T-cell (primary cell): ENCODE measurements around the gene PPP2R5A. TPM values are rescaled to one million over a fixed set of nuclear protein-coding genes. Genes with fewer than 3 reads are reported as not detected.
"Not testable (repeated sequence)": the region's sequence is repeated elsewhere in the genome, so short reads cannot be mapped to it uniquely, and the experiment has no call there.

Source experiments
- ATAC-seq, 4 experiments: fragments of 200-7000 bp in 3 of 4; fragments of 150-1000 bp in 1 of 4; cut with Tn5 transposase; replicated peaks in 1 of 4; 1 replicate in 3 of 4; 2 replicates in 1 of 4; pipeline ENCODE4 v1.10.0; 2021; ENCODE audit warnings: moderate library complexity in 3 of 4, mild to moderate bottlenecking in 2 of 4, moderate number of reproducible peaks in 1 of 4
- CTCF ChIA-PET, 2 donors: fragments of 300-600 bp; sonication (Branson Sonifier 250); formaldehyde crosslinking; loops; one replicate each; lab custom pipeline; 2022; ENCODE audit warnings: antibody characterized with exemption in 2 of 2; lab: Charles Lee
- POLR2A ChIA-PET, 2 donors: fragments of 300-600 bp; sonication (Branson Sonifier 250); formaldehyde crosslinking; loops; one replicate each; lab custom pipeline; 2022; ENCODE audit warnings: antibody characterized with exemption in 2 of 2; lab: Charles Lee
- DNase-seq, 35 experiments: peaks; one replicate each; pipeline versions ENCODE4 v3.0.0 to v3.0.0-alpha.2; 2013 to 2023
- H3K27ac ChIP-seq: one replicate; pipeline ENCODE4 v1.5.1; 2013; ENCODE audit warnings: low read length
- H3K27me3 ChIP-seq, 2 experiments: replicated peaks in 1 of 2; 1 replicate in 1 of 2; 2 replicates in 1 of 2; pipeline versions ENCODE4 v1.6.1 to v1.7.0; 2013; ENCODE audit warnings: low read length in 1 of 2, mixed read lengths in 1 of 2; ENCODE audit not compliant: control insufficient read depth in 2 of 2, insufficient read depth in 2 of 2; ENCODE audit errors: extremely low read depth in 1 of 2
- H3K36me3 ChIP-seq, 2 donors: 1 replicate in 1 of 2; 2 replicates in 1 of 2; pipeline versions ENCODE4 v1.6.1 to v1.7.0; 2013; ENCODE audit warnings: low read length in 1 of 2; ENCODE audit not compliant: control insufficient read depth in 2 of 2, insufficient read depth in 1 of 2; ENCODE audit errors: extremely low read depth in 1 of 2
- H3K4me1 ChIP-seq, 2 experiments: 1 replicate in 1 of 2; 2 replicates in 1 of 2; pipeline versions ENCODE4 v1.6.1 to v1.7.0; 2013; ENCODE audit warnings: low read length in 2 of 2, mixed read lengths in 1 of 2; ENCODE audit not compliant: insufficient read depth in 2 of 2, control insufficient read depth in 1 of 2; ENCODE audit errors: extremely low read depth in 1 of 2
- H3K4me3 ChIP-seq, 2 donors: 1 replicate in 1 of 2; 2 replicates in 1 of 2; pipeline versions ENCODE4 v1.5.1 to v1.7.0; 2013; ENCODE audit warnings: mild to moderate bottlenecking in 2 of 2, low read length in 1 of 2, moderate library complexity in 1 of 2; ENCODE audit not compliant: control insufficient read depth in 1 of 2; ENCODE audit errors: extremely low read depth in 1 of 2
- H3K9me3 ChIP-seq: 2 replicates; pipeline ENCODE4 v1.7.0; 2013
- H3K27ac Mint-ChIP-seq, 2 donors: one replicate each; pipeline ENCODE4 v1.8.0; 2020 to 2021; ENCODE audit warnings: mild to moderate bottlenecking in 2 of 2, mixed read lengths in 2 of 2
- H3K27me3 Mint-ChIP-seq, 2 donors: one replicate each; pipeline ENCODE4 v1.8.0; 2021 to 2022; ENCODE audit warnings: mixed read lengths in 2 of 2
- H3K36me3 Mint-ChIP-seq: one replicate; pipeline ENCODE4 v1.8.0; 2021; ENCODE audit warnings: mixed read lengths
- H3K4me1 Mint-ChIP-seq, 3 donors: one replicate each; pipeline ENCODE4 v1.8.0; 2020 to 2022; ENCODE audit warnings: mixed read lengths in 3 of 3, mild to moderate bottlenecking in 1 of 3
- H3K4me3 Mint-ChIP-seq, 3 donors: one replicate each; pipeline ENCODE4 v1.8.0; 2020 to 2022; ENCODE audit warnings: mild to moderate bottlenecking in 3 of 3, mixed read lengths in 3 of 3, moderate library complexity in 3 of 3
- H3K9me3 Mint-ChIP-seq, 3 donors: one replicate each; pipeline ENCODE4 v1.8.0; 2020 to 2022; ENCODE audit warnings: mixed read lengths in 3 of 3
- WGBS: methylation state at CpG from one replicate; pipeline ENCODE4 v1.1.5; 2013; ENCODE audit warnings: missing lambda C conversion rate; ENCODE audit not compliant: insufficient coverage; 5-methylcytosine and 5-hydroxymethylcytosine counted together
- total RNA-seq, 35 experiments: library from RNA in 6 of 35; stranded (reverse) in 6 of 35; fragments of 120-200 nt in 1 of 35; gene quantifications; one replicate each; pipeline versions ENCODE4 v1.2.1 to v1.2.4 and lab custom pipeline; 2013 to 2026

PPP2R5A gene
- total RNA-seq, 5 donors from 2014 or later (not counting 1 experiment from before 2014, with no cell fraction given): 40.4 to 51.1 (median 46.7) TPM

DNA sequence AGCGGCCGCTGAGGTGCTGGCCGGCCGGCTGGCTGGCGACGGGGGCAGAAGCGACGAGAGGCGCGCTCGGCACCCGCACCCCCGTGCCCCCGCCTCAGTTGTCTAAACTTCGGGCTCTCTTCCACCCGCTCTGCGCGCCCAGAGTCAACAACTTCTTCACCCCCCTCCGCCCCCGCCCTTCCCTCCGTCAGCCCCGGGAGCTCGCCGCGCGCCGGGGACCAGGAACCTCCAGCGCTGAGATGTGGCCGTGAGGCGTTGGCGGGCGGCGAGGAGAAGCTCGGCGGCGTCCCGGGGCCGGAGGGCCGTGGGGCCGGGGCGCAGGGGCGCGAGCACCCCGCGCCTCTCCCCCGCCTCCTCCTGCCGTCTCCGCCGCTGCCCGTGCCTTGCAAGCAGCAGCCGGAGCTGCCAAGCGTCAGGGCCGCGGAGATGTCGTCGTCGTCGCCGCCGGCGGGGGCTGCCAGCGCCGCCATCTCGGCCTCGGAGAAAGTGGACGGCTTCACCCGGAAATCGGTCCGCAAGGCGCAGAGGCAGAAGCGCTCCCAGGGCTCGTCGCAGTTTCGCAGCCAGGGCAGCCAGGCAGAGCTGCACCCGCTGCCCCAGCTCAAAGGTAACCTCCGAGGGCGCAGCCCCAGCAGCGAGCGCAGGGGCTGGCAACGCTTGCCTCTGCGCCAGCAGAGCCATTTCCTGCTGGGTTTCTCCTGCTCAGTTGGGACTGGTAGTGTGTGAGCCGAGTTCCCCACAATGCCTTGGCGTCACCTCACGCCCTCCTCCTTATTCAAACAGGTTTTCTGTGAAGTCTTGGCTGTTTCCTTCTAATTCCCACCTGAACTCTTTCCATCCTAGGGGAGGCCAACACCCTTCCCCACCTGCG, 710 bp downstream of the PPP2R5A start:
- ChIA-PET POLR2A (interaction anchor here (0.6 to 1.1 kb wide), 10 partner anchors 28 to 977 kb away, joined by 3 to 4 read pairs (median 3); partner anchors contain the start of genes DTL (in 1 of the 2) and INTS7 (in 1 of the 2)), CTCF (interaction anchor here (0.6 to 3.4 kb wide), 13 partner anchors 11 to 605 kb away, joined by 3 to 27 read pairs (median 3); partner anchors contain the start of genes DTL (in 1 of the 2) and INTS7 (in 1 of the 2))
- ATAC-seq: peak; percentile 31 to 51 (median 44)
- Histone ChIP-seq H3K4me1 (peaks cover 23 to 36% of the 10 kb centered on the region in 2 experiments), H3K27me3 (peaks cover 0 to 2% of the 10 kb centered on the region in 2 experiments), H3K9me3 (no peaks in the 10 kb centered on the region), H3K36me3 (no peaks in the 10 kb centered on the region), H3K4me3 (peak overlapping the region; percentile 74 to 99), H3K27ac (peak overlapping the region; percentile 80)
- peak overlapping the region; percentile 95 to 99 (median 97) for H3K4me3 Mint-ChIP-seq
- H3K9me3 Mint-ChIP-seq: no peaks in the 10 kb centered on the region
- H3K36me3 Mint-ChIP-seq: peaks cover 7% of the 10 kb centered on the region
- DNase-seq: peak; percentile 56 to 80 (median 69)
- WGBS: under 1% methylated on average over 80 of the region's 85 CpGs
- H3K4me1 Mint-ChIP-seq: peaks cover 46 to 64% (median 49%) of the 10 kb centered on the region in 3 donors
- no peaks in the 10 kb centered on the region for H3K27me3 Mint-ChIP-seq
- peak overlapping the region; percentile 96 to 97 for H3K27ac Mint-ChIP-seq

DNA sequence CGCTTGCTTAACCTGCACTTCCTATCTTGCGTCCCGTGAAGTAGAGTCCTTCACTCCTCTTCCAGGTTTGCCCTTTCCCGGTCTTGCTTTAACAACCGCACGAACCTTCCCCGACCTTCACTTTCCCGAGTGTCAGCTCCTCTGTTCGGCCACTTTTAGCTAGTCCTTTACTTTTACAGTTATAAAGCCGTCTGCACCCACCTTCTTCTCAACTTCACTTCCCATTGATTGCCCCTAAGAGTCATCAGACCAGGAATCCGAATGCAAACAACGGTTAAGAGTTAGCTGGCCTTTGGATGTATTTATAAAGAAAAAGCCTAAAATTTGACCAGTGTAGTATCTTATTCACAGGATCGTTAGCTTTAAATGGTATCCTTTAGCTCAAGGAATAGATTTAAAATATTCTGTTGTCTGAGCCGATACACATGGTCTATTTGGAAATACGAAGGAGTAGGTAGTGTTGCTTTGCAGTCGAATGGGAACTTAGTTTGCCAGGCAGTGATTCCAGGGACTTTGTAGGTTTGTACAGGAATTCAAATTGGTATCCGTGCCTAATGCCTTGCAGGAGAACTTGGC, 1.4 kb downstream of the PPP2R5A start:
- peak overlapping the region; percentile 90 to 99 (median 97) for H3K4me3 Mint-ChIP-seq
- H3K4me1 Mint-ChIP-seq: peaks cover 53 to 71% (median 56%) of the 10 kb centered on the region in 3 donors
- peaks cover 0 to 2% of the 10 kb centered on the region in 2 experiments for H3K27me3 ChIP-seq
- ATAC-seq (no peak), DNase-seq (peak in 2 of 35 experiments; percentile 7 to 14)
- H3K4me3 ChIP-seq: peak overlapping the region; percentile 74 to 99
- H3K36me3 Mint-ChIP-seq: peaks cover 7% of the 10 kb centered on the region
- H3K27me3 Mint-ChIP-seq: no peaks in the 10 kb centered on the region
- 0% methylated on average over 14 of the region's 17 CpGs for WGBS
- H3K9me3 ChIP-seq: no peaks in the 10 kb centered on the region
- peak overlapping the region; percentile 80 for H3K27ac ChIP-seq
- POLR2A ChIA-PET: interaction anchor here (0.6 to 1.1 kb wide), 5 partner anchors 27 to 460 kb away, joined by 3 to 4 read pairs (median 3); partner anchors contain the start of genes DTL (in 1 of the 2) and INTS7 (in 1 of the 2)
- H3K36me3 ChIP-seq: no peaks in the 10 kb centered on the region
- peak overlapping the region; percentile 96 to 97 for H3K27ac Mint-ChIP-seq
- peaks cover 28 to 43% of the 10 kb centered on the region in 2 experiments for H3K4me1 ChIP-seq
- CTCF ChIA-PET: interaction anchor here (1.0 to 3.4 kb wide), 8 partner anchors 210 to 606 kb away, joined by 3 to 27 read pairs (median 6); partner anchors contain the start of genes DTL (in 1 of the 2) and INTS7 (in 1 of the 2)
- no peaks in the 10 kb centered on the region for H3K9me3 Mint-ChIP-seq

DNA sequence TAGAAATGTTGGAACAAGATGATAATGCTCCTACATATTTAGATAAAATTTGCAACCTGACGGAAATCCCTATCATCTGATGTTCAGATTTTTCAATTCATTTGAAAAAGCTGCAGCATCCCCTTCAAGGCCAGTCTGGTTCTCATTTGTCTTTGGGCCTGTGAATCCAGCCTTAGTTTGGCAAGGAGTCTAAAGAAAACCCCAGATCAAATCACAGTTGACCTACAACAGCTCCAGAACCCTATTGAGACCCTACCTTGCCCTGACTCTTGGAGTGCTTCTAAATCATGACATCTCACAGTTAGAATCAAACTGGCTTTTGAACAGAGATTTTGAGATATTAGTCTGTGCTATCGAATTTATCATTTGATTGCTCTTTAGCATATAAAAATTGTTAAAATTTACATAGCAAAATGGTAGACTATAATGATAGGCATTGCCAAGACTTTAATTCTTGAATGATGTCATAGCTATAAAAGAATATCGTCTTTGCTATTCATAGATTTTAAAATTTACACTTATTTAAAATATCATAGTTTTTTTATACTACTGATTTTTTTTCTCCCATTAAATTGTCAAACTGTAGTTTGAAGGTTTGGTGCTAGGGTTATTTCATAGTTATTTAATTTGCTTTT, 2.2 kb downstream of the PPP2R5A start:
- peak overlapping the region; percentile 96 to 97 for H3K27ac Mint-ChIP-seq
- 0% methylated on average over 1 of the region's 3 CpGs for WGBS
- ATAC-seq: no peak
- H3K27me3 ChIP-seq: peaks cover 0 to 2% of the 10 kb centered on the region in 2 experiments
- H3K4me1 ChIP-seq: peaks cover 28 to 49% of the 10 kb centered on the region in 2 experiments
- H3K4me3 ChIP-seq: peak overlapping the region; percentile 74 to 99
- ChIA-PET CTCF (interaction anchor here (1.0 to 3.4 kb wide), 8 partner anchors 29 to 607 kb away, joined by 3 to 27 read pairs (median 6); partner anchors contain the start of genes DTL (in 1 of the 2) and INTS7 (in 1 of the 2)), POLR2A (interaction anchor here (0.6 to 1.1 kb wide), 4 partner anchors 27 to 461 kb away, joined by 3 to 4 read pairs (median 3); partner anchors contain the start of genes DTL (in 1 of the 2) and INTS7 (in 1 of the 2))
- H3K4me1 Mint-ChIP-seq: peaks cover 60 to 78% (median 64%) of the 10 kb centered on the region in 3 donors
- H3K9me3 ChIP-seq: no peaks in the 10 kb centered on the region
- H3K27ac ChIP-seq: peak overlapping the region; percentile 80
- H3K36me3 ChIP-seq: no peaks in the 10 kb centered on the region
- peaks cover 7% of the 10 kb centered on the region for H3K36me3 Mint-ChIP-seq
- DNase-seq: no peak
- H3K9me3 Mint-ChIP-seq: no peaks in the 10 kb centered on the region
- H3K27me3 Mint-ChIP-seq: no peaks in the 10 kb centered on the region
- peak overlapping the region; percentile 90 to 99 (median 97) for H3K4me3 Mint-ChIP-seq

DNA sequence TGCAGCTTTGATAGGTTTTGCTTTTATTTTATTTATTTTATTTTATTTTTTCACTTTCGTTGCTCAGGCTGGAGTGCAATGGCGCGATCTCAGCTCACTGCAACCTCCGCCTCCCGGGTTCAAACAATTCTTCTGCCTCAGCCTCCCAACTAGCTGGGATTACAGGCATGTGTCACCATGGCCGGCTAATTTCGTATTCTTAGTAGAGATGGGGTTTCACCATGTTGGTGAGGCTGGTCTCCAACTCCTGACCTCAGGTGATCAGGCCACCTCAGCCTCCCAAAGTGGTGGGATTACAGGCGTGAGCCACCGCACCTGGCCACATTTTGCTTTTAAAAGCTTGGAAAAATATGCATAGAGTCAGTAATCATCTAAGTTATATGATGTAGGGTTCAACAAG, 2.8 kb downstream of the PPP2R5A start:
- H3K27ac Mint-ChIP-seq: peak overlapping the region; percentile 61 to 66
- Histone ChIP-seq H3K27ac (peak overlapping the region; percentile 17), H3K4me1 (peaks cover 28 to 55% of the 10 kb centered on the region in 2 experiments), H3K4me3 (peak overlapping the region; percentile 62 to 74)
- H3K4me3 Mint-ChIP-seq: peak overlapping the region; percentile 78 to 99 (median 82)
- WGBS: 20% methylated on average over 1 of the region's 9 CpGs
- DNase-seq, POLR2A ChIA-PET, ATAC-seq, H3K27me3 ChIP-seq, H3K27me3 Mint-ChIP-seq, H3K36me3 ChIP-seq, H3K9me3 ChIP-seq, H3K9me3 Mint-ChIP-seq, H3K36me3 Mint-ChIP-seq: not testable (repeated sequence)
- CTCF ChIA-PET: interaction anchor here (1.0 to 3.4 kb wide), 3 partner anchors 30 to 253 kb away, joined by 3 to 27 read pairs (median 23); partner anchors contain the start of genes DTL (in 1 of the 2) and INTS7 (in 1 of the 2)
- peaks cover 67 to 82% (median 69%) of the 10 kb centered on the region in 3 donors for H3K4me1 Mint-ChIP-seq

DNA sequence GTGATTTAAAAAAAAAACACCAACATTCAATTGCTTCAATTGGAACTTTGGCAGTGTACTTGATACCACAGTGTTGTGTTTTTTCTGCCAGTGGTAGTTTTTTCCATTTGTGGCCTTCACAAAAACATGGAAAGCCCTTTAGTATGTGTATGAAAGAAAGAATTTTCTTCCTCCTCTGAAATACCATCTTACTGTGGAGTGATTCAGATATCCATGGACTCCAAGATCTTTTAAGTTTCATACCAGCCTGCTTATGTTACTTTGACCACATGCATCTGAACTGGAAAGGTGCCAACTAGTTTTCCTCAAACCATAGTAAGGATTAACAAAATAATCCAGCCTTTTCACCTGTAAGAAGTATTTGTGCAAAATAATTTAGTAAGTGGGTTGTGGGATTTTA, 3.4 kb downstream of the PPP2R5A start:
- POLR2A ChIA-PET: no interaction called here
- peaks cover 71 to 82% (median 71%) of the 10 kb centered on the region in 3 donors for H3K4me1 Mint-ChIP-seq
- no peak for ATAC-seq
- CTCF ChIA-PET: interaction anchor here in 1 of 2 donors (3.2 to 3.4 kb wide), 2 partner anchors 217 to 253 kb away, joined by 23 to 27 read pairs; partner anchors contain the start of genes DTL and INTS7
- H3K27ac Mint-ChIP-seq: peak overlapping the region in 1 of 2 donors; percentile 39
- H3K4me3 Mint-ChIP-seq: peak overlapping the region; percentile 78 to 99 (median 82)
- H3K9me3 Mint-ChIP-seq: no peaks in the 10 kb centered on the region
- Histone ChIP-seq H3K4me1 (peaks cover 23 to 55% of the 10 kb centered on the region in 2 experiments), H3K27me3 (peaks cover 0 to 2% of the 10 kb centered on the region in 2 experiments), H3K9me3 (no peaks in the 10 kb centered on the region), H3K36me3 (no peaks in the 10 kb centered on the region), H3K27ac (no peak overlapping the region), H3K4me3 (peak overlapping the region in 1 of 2 donors; percentile 62)
- peaks cover 7% of the 10 kb centered on the region for H3K36me3 Mint-ChIP-seq
- no peaks in the 10 kb centered on the region for H3K27me3 Mint-ChIP-seq
- DNase-seq: peak in 1 of 35 experiments; percentile 19
